Activated CD4-positive, alpha-beta T cell treated with anti-CD3 and anti-CD28 coated beads for 24 hours (primary cell): ENCODE results near the gene GPR146.
"Not testable (repeated sequence)": the region's sequence is repeated elsewhere in the genome, so short reads cannot be mapped to it uniquely, and the experiment has no call there.

Experiments
- DNase-seq, 2 donors: peaks; one replicate each; pipeline ENCODE4 v3.0.0-alpha.2; 2020; ENCODE audit warnings: low read depth in 2 of 2

GPR146 gene

DNA sequence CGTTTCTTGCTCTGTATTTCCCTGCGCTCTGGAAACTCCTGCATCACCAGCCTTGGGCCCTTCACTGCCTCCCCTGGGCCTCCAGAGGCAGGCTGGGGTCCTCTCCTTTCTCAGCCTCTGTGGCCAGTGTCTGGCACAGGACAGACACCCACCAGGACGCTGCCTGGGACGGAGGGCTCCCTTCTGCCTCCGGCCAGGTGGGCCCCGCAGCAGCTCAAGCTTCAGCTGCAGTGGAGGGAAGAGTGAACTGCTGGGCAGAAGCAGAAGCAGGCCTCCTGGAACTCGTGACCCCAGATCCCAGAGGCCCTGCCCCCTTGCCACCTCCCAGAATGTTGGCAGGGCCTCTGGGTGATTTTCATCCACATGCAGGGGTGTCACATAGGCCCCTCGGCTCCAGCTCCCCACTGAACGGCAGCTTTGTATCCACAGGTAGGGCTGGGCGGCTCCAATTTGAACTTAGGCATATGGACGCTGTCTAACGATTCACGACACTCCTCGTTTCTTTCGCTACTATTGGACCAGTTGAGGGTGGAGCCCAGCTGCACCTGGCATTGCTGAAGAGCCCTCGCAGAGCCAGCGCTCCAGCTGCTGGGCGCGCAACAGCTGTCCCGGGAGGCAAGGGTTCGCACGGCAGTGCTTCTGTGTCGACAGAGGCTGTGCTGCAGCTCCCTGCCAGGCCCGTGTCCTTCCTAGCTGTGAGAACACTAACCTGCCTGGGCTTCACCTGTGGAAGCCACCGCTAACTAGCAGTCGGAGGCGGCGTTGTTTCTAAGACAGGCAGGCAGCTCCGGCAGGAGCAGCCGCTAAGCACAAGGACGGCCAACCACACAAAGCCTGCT is 18.4 kb upstream of the GPR146 start:
- no peak for DNase-seq

DNA sequence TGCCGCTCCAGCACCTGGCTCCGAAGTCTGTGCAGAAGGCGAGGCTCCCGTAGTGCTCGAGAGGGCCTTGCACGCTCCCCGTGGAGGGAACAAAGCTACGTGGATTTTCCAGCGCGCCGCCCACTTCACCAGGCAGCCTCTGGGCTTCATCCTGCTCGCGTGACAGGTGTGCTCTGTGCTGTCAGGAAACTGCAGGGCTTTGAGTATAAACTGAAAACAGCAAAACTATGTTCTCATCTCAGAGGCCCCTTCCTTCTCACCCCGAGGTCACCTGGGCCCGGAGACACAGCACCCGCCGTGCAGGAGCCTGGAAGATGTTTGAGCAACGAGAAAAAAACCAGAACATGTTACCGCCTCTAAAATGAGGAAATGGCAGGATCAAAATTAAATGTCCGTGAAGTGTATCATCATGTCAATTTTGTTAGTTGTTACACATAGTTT is 17.6 kb upstream of the GPR146 start:
- DNase-seq: no peak

DNA sequence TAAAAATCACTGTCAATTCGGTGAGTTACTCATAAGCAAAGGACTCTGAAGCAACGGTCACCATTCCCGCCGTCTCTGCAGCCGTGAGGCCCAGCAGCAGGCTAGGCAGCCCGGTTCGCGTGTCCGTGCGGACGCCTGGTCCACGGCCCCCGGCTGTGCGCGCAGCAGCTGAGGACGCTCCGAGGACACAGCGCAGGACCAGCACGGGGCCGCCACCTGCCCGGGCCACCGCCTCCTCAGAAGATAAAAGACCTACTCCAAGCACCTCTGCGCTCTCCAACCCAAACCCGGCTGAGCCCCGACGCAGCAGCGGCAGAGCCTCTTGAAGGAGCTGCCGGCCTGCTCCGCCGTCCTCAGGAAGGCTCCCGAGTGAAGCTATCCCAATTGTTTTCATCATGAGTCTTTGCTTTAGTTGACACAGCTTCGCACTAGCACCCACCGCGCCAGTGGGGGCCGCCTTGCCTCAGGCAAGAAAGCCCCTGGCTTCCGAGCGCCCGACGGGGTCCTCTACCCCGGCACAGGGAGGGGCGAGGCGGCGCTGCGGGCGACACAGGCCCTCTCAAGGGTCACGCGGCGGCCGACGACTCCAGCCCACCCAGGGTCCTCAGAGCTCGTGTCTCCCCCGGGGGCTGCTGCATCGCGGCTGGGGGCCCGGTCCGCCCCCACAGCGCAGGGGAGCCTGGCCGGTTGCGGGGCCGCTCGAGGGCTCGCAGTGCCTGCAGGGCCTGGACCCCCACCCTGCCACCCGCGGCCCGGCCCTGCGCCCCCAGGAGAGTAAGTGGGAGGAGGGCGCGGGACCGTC is 16.9 kb upstream of the GPR146 start:
- no peak for DNase-seq

GRCh38 chr7:1028044-1028770 is 16.1 kb upstream of the GPR146 start:
- peak; percentile 78 to 80 for DNase-seq

GRCh38 chr7:1028775-1029636 is 15.3 kb upstream of the GPR146 start:
- peak; percentile 50 to 52 for DNase-seq

- DNase-seq: no peak
Observed at GRCh38 chr7:1029637-1030443, 14.5 kb upstream of the GPR146 start.

GRCh38 chr7:1030444-1031070 is 13.8 kb upstream of the GPR146 start:
- no peak for DNase-seq

GRCh38 chr7:1031716-1032455 is 12.5 kb upstream of the GPR146 start:
- no peak for DNase-seq

DNA sequence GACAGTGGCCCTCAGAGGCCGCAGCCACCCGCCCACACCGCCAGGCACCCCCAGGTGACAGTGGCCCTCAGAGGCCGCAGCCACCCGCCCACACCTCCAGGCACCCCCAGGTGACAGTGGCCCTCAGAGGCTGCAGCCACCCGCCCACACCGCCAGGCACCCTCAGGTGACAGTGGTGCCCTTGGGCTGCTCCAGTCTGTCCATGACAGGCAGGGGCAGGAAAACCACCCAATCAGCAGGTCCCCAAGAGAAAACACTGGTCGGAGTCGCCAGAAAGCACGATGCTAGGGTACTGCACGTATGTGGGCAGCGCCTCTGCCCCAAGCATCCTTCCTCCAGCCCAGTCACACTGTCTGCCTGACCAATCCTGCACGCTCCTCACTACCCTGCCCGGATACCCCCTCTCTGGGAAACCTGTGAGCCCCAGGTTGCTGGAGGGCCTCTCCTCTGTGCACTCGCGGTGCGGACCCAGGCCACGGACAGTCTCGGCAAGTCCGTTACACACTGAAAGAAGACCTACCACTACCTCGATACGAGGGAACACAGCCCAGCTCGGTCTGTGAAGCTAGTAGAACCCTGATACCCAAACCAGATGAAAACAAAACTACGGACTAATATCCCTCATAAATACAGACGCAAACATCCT is 11.7 kb upstream of the GPR146 start:
- no peak for DNase-seq

DNA sequence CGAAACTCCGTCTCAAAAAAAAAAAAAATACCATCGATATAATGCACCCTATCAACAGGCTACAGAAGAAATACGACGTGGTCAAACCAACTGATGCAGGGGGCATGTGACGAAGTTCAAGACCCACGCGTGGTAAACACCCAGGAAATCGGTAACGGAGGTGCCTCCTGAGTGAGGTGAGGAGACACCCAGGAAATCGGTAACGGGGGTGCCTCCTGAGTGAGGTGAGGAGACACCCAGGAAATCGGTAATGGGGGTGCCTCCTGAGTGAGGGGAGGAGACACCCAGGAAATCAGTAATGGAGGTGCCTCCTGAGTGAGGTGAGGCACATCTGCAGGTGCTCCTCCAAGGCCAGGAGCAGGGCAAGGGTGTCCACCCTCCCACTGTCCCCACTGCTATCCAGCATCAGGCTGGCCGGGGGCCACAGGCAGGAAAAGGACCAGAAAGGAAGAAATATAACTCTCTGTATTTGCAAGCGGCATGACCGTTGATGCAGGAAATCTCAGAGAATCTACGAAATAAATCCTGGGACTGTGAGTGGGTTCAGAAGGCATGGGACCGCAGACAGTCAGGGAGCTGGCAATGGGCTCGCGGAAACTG is 10.7 kb upstream of the GPR146 start:
- no peak for DNase-seq

DNA sequence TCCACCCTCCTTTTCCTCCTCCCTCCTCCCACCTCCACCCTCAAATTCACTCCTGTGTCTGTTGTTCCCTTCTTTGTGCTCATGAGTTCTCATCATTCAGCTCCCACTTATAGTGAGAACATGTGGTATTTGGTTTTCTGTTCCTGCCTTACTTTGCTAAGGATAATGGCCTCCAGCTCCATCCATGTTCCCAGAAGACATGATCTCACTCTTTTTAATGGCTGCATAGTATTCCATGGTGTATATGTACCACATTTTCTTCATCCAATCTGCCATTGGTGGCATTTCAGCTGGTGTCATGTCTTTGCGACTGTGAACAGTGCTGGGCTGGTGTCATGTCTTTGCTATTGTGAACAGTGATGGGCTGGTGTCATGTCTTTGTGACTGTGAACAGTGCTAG is 9.6 kb upstream of the GPR146 start:
- not testable (repeated sequence) for DNase-seq

GRCh38 chr7:1036164-1036928 is 8.0 kb upstream of the GPR146 start:
- not testable (repeated sequence) for DNase-seq

DNA sequence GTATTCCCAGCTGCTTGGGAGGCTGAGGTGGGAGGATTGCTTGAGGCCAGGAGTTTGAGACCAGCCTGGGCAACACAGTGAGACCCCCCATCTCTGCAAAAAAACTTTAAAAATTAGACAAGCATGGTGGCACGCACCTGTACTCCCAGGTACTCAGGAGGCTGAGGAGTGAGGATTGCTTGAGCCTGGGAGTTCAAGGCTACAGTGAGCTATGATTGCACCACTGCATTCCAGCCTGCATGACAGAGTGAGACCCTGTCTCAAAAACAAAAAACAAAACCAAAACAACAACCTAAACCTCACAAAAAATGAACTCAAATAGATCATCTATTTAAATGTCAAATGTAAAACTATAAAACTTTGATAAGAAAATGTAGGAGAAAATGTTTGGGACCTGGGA is 4.1 kb upstream of the GPR146 start:
- not testable (repeated sequence) for DNase-seq

- DNase-seq: no peak
Observed at GRCh38 chr7:1040790-1041189, 3.6 kb upstream of the GPR146 start.

DNA sequence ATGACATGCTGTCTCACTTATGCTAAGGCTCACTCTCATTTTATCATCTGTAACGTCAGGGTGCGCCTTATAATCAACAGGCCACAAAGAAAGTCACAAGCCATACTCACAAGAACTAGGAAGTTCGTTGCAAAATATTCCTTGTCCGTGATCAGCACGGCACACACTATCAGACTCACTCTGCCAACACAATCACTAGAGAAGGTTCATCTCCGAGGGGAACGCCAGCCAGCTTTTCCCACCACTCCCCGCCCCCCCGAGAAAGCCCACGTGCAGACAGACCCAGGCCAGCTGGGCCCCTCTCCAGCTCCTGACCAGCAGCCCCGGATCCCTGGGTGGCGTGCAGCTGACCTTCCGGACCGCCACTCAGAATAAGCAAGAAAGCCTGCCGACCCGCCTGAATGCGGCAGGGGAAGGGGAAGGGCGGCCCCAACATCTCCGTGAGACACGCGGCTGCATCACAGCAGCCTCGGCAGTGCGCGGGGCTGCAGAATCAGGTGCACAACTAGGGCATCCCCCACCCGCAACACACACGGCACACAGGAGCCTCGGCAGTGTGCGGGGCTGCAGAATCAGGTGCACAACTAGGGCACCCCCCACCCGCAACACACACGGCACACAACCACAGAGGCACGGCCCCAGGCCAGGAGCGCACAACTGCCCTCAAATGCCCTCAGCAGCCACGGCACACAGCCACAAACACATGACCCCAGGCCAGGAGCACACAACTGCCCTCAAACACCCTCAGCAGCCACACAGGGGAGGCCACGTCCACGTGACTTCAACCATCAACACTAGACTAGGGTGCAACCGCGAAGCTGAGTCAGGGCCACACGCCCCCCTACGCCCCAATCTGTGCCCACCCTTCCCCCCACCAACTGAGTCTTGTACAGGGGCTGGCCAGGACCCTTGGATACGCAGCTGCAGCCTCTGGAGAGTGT is 2.5 kb upstream of the GPR146 start:
- no peak for DNase-seq

DNA sequence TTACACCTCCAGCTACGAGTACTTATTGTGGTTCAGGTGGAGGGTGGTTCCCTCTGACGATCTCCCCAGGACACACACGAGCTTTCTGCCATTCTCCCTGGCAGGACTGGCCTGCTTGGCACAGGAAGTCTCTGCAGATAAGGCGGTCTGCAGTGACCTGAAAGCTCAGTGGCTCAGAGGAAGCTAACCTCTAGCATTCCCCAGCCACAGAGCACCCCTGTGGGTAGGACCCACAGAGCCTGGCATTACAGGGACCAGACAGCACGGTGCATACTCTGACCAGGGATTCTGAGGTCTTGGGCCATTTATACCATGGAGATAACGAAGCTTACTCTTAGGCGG is 1.9 kb upstream of the GPR146 start:
- no peak for DNase-seq
